HepG2 (cell line): Measurements from ENCODE around the gene NISCH. TPM values are rescaled to one million over a fixed set of nuclear protein-coding genes. Genes with fewer than 3 reads are reported as not detected.

Experiments used
- ATAC-seq: fragments of 200-7000 bp; cut with Tn5 transposase; 3 replicates; pipeline ENCODE4 v1.9.1; 2020; ENCODE audit warnings: mild to moderate bottlenecking, moderate library complexity
- BruUV-seq: library from RNA; stranded (reverse); fragments of 400-500 nt; replicated peaks from 2 replicates; lab custom pipeline; 2021; lab: Mats Ljungman, UMichigan
- CTCF ChIA-PET: fragments of 300-600 bp; formaldehyde crosslinking; extraction: SDS; loops from one replicate; lab custom pipeline; 2021; ENCODE audit warnings: low total read pairs, inconsistent platforms, low intra/inter-chr PET ratio; lab: Yijun Ruan, JAX
- POLR2A ChIA-PET: fragments of 350-600 bp; sonication (Branson Sonifier 250); formaldehyde crosslinking; loops from one replicate; lab custom pipeline; 2020; ENCODE audit warnings: antibody characterized with exemption, inconsistent platforms; lab: Yijun Ruan, JAX
- DNase-seq: peaks from one replicate; pipeline ENCODE4 v3.0.0-alpha.2; 2015; ENCODE audit warnings: low spot score
- FAIRE-seq: peaks from 3 replicates; lab custom pipeline; 2011; peaks lifted over from hg19 to GRCh38; lab: Jason Lieb, UNC
- H2AFZ ChIP-seq: one replicate; pipeline ENCODE4 v1.6.1; 2011; ENCODE audit warnings: low read length, inconsistent platforms
- H3K27ac ChIP-seq: fragments of 300-600 bp; 3 replicates; pipeline ENCODE4 v1.8.0; 2011; ENCODE audit warnings: mixed run types, mild to moderate bottlenecking, mixed read lengths, low read length, inconsistent platforms; ENCODE audit not compliant: insufficient read depth; ENCODE audit errors: extremely low read length
- H3K27me3 ChIP-seq, 2 experiments: fragments of 200-600 bp in 1 of 2; 2 replicates in 1 of 2; 3 replicates in 1 of 2; pipeline versions ENCODE4 v1.6.0 to v1.8.0; 2011; ENCODE audit warnings: low read length in 2 of 2, mild to moderate bottlenecking in 2 of 2, moderate library complexity in 2 of 2, inconsistent platforms in 1 of 2; ENCODE audit not compliant: insufficient read depth in 2 of 2, control insufficient read depth in 1 of 2
- H3K36me3 ChIP-seq, 2 experiments: fragments of 200-600 bp in 1 of 2; replicated peaks in 1 of 2; 2 replicates in 1 of 2; 3 replicates in 1 of 2; pipeline versions ENCODE4 v1.5.1 to v1.8.0; 2011; ENCODE audit warnings: low read length in 2 of 2, inconsistent platforms in 1 of 2; ENCODE audit not compliant: insufficient read depth in 2 of 2, control insufficient read depth in 1 of 2
- H3K4me1 ChIP-seq: 2 replicates; pipeline ENCODE4 v1.5.1; 2012; ENCODE audit warnings: low read length, inconsistent platforms; ENCODE audit not compliant: insufficient read depth
- H3K4me2 ChIP-seq: 2 replicates; pipeline ENCODE4 v1.6.0; 2011; ENCODE audit warnings: low read depth, low read length, inconsistent platforms
- H3K4me3 ChIP-seq, 3 experiments: fragments of 200-600 bp in 1 of 3; sonication (generic), shearing (Covaris generic) in 1 of 3; replicated peaks in 1 of 3; 2 replicates each; pipeline ENCODE4 v1.5.1; 2011 to 2016; ENCODE audit warnings: low read length in 3 of 3, inconsistent platforms in 2 of 3, low read depth in 2 of 3, mild to moderate bottlenecking in 2 of 3, control low read depth in 1 of 3, mixed read lengths in 1 of 3; ENCODE audit not compliant: insufficient read depth in 1 of 3
- H3K79me2 ChIP-seq: one replicate; pipeline ENCODE4 v1.6.1; 2011; ENCODE audit warnings: low read length, inconsistent platforms; ENCODE audit not compliant: insufficient read depth
- H3K9ac ChIP-seq: 2 replicates; pipeline ENCODE4 v1.6.0; 2011; ENCODE audit warnings: mild to moderate bottlenecking, low read depth, low read length, inconsistent platforms; ENCODE audit not compliant: insufficient read depth
- H3K9me3 ChIP-seq: 2 replicates; pipeline ENCODE4 v1.5.1; 2012; ENCODE audit warnings: mild to moderate bottlenecking, low read length
- H4K20me1 ChIP-seq: 2 replicates; pipeline ENCODE4 v1.6.0; 2011; ENCODE audit warnings: inconsistent platforms, mild to moderate bottlenecking, low read length, moderate library complexity; ENCODE audit not compliant: insufficient read depth
- DR1 ChIP-seq: sonication (generic); formaldehyde crosslinking; IDR thresholded peaks from 2 replicates; pipeline ENCODE4 v1.8.0; 2021; ENCODE audit warnings: mild to moderate bottlenecking, missing genetic modification reagents, inconsistent platforms
- HNRNPLL ChIP-seq: fragments of 200-400 bp; formaldehyde crosslinking; IDR thresholded peaks from 2 replicates; pipeline ENCODE4 v1.6.1; 2017; ENCODE audit warnings: mild to moderate bottlenecking, low read depth, low read length; ENCODE audit not compliant: poor library complexity, severe bottlenecking
- KAT7 ChIP-seq: IDR thresholded peaks from 2 replicates; pipeline ENCODE4 v1.6.1; 2018; ENCODE audit warnings: borderline replicate concordance, missing compliant biosample characterization
- MTF2 ChIP-seq: sonication (generic); formaldehyde crosslinking; IDR thresholded peaks from 2 replicates; pipeline ENCODE4 v1.5.0; 2020; ENCODE audit warnings: missing genetic modification reagents, borderline replicate concordance
- NONO ChIP-seq, 2 experiments: fragments of 450-650 bp in 1 of 2; sonication (generic) in 1 of 2; formaldehyde crosslinking in 1 of 2; IDR thresholded peaks in 1 of 2; conservative IDR thresholded peaks in 1 of 2; 2 replicates each; pipeline versions ENCODE4 v1.6.1 to v1.8.0; 2017 to 2022; ENCODE audit warnings: mild to moderate bottlenecking in 1 of 2, missing genetic modification reagents in 1 of 2, moderate library complexity in 1 of 2
- PHB2 ChIP-seq: fragments of 450-650 bp; IDR thresholded peaks from 2 replicates; pipeline ENCODE4 v1.6.1; 2018; ENCODE audit not compliant: partially characterized antibody
- RFXANK ChIP-seq: IDR thresholded peaks from 2 replicates; pipeline ENCODE4 v1.6.1; 2016
- ZNF292 ChIP-seq: sonication (generic); formaldehyde crosslinking; IDR thresholded peaks from 2 replicates; pipeline ENCODE4 v1.8.1; 2022; ENCODE audit warnings: mild to moderate bottlenecking, low read depth, missing genetic modification reagents, borderline replicate concordance
- ZNF367 ChIP-seq: sonication (generic); formaldehyde crosslinking; IDR thresholded peaks from 2 replicates; pipeline ENCODE4 v1.4.0; 2020; ENCODE audit warnings: missing genetic modification reagents, borderline replicate concordance
- ZNF496 ChIP-seq: sonication (generic); formaldehyde crosslinking; IDR thresholded peaks from 2 replicates; pipeline ENCODE4 v1.8.1; 2023; ENCODE audit warnings: mild to moderate bottlenecking, moderate library complexity, missing genetic modification reagents; ENCODE audit not compliant: insufficient replicate concordance
- ZNF615 ChIP-seq: sonication (generic); formaldehyde crosslinking; IDR thresholded peaks from 2 replicates; pipeline ENCODE4 v1.5.0; 2020; ENCODE audit warnings: mild to moderate bottlenecking, missing genetic modification reagents, borderline replicate concordance
- WGBS: methylation state at CpG from one replicate; pipeline ENCODE4 v1.1.6; 2017; ENCODE audit warnings: low lambda C conversion rate; 5-methylcytosine and 5-hydroxymethylcytosine counted together
- in situ Hi-C: cut with HindIII; loops from 2 replicates; pipeline ENCODE4 v1.10.0; 2017; ENCODE audit warnings: low pct_unique_long_range_greater_than_20kb; ENCODE audit not compliant: extremely low pct_ligation_motif_present
- intact Hi-C: fragments of 100-400 bp; cut with micrococcal nuclease; formaldehyde crosslinking; loops from one replicate; pipeline ENCODE4 v1.10.0; 2022; ENCODE audit not compliant: unreplicated experiment
- polyA plus RNA-seq, 8 experiments: library from polyadenylated mRNA; depleted of rRNA in 3 of 8; stranded (reverse) in 7 of 8; unstranded in 1 of 8; fragments of >200 nt; fragmentation: Illumina TruSeq in 4 of 8; extraction: Trizol in 4 of 8; gene quantifications; 2 replicates each; pipeline versions ENCODE4 v1.2.1 to v1.2.3, GENCODE V29; 2011 to 2016; ENCODE audit warnings: low read depth in 4 of 8, missing spikeins in 1 of 8, mixed read lengths in 1 of 8; ENCODE audit not compliant: insufficient read depth in 1 of 8
- total RNA-seq, 5 experiments: library from RNA; depleted of rRNA; stranded (reverse); fragments of >200 nt; fragmentation: Illumina TruSeq; extraction: Trizol; gene quantifications; 2 replicates each; pipeline ENCODE4 v1.2.3, GENCODE V29; 2016; ENCODE audit warnings: low read depth in 1 of 5
- TF ChIP-seq, protein P1 (sequence below): IDR thresholded peaks from 2 replicates; pipeline ENCODE4 v1.6.1; 2012; ENCODE audit warnings: inconsistent platforms
- TF ChIP-seq, protein P2 (sequence below): sonication (generic); formaldehyde crosslinking; IDR thresholded peaks from 2 replicates; pipeline ENCODE4 v1.4.0; 2020; ENCODE audit warnings: mild to moderate bottlenecking, missing genetic modification reagents

The NISCH gene
- total and polyA plus RNA-seq, 2 of the 13 experiments (the other 11 are each of a cell fraction or from before 2014, with no cell fraction given) = 27.0 to 47.6 TPM

DNA sequence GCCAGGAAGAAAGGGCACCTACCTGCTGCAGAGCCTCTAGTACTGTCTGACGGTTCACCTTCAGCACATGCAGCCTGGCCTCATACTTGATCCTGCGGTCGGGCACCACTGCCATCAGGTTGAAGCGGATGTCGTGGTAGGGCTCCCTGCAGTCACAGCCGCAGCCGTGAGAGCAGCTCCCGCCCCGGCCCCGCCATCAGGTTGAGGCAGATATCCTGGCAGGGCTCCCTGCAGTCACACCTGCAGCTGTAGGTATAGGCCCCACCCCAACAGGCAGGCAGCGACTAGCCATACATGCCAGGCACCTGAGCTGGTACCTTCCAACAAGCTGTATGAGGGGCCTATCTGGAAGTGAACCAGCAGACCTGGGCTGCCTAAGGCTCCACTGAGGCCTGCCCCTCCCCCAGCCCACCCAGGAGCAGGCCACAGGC, 49.2 kb upstream of the NISCH start:
- H3K36me3 ChIP-seq = peaks cover 28 to 69% of the 10 kb centered on the region in 2 experiments
- POLR2A ChIA-PET = no interaction called here
- no peak overlapping the region for H3K4me2 ChIP-seq

More for the DNA sequence above, 49.2 kb upstream of the NISCH start:
- Histone ChIP-seq H3K4me1 (peaks cover 15% of the 10 kb centered on the region), H3K79me2 (peaks cover 19% of the 10 kb centered on the region), H2AFZ (no peak overlapping the region), H3K27ac (no peak overlapping the region), H4K20me1 (no peaks in the 10 kb centered on the region), H3K4me3 (no peak overlapping the region), H3K9ac (no peak overlapping the region), H3K27me3 (peaks cover 0 to 8% of the 10 kb centered on the region in 2 experiments; a peak in 1 of 5 replicates), H3K9me3 (no peaks in the 10 kb centered on the region)
- no peak for FAIRE-seq
- TF ChIP-seq NONO (IDR thresholded peaks at IDR 0.05) (no peak), NONO (CRISPR knock-in tag; conservative IDR thresholded peaks at IDR 0.05) (no peak), ZNF496 (no peak), PHB2 (no peak), ZNF615 (no peak), DR1 (CRISPR knock-in tag) (no peak), RFXANK (CRISPR knock-in tag) (no peak), ZNF292 (no peak), KAT7 (CRISPR knock-in tag) (no peak), ZNF367 (CRISPR knock-in tag) (no peak), MTF2 (CRISPR knock-in tag) (no peak), HNRNPLL (no peak)
- TF ChIP-seq, protein P1, sequence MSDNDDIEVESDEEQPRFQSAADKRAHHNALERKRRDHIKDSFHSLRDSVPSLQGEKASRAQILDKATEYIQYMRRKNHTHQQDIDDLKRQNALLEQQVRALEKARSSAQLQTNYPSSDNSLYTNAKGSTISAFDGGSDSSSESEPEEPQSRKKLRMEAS = no peak
- TF ChIP-seq, protein P2, sequence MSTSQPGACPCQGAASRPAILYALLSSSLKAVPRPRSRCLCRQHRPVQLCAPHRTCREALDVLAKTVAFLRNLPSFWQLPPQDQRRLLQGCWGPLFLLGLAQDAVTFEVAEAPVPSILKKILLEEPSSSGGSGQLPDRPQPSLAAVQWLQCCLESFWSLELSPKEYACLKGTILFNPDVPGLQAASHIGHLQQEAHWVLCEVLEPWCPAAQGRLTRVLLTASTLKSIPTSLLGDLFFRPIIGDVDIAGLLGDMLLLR (CRISPR knock-in tag) = no peak
- ATAC-seq = no peak
- BruUV-seq = no TSS peak
- WGBS = 97% methylated on average over 3 of the region's 11 CpGs
- intact Hi-C loops = no loop called here
- CTCF ChIA-PET = no interaction called here
- in situ Hi-C loops = no loop called here
- DNase-seq = no peak
